ENCODE data around the gene TMPRSS11F. TPM values are rescaled to one million over a fixed set of nuclear protein-coding genes. Genes with fewer than 3 reads are reported as not detected.
A peak's percentile ranks its signal among the peaks of the same experiment; 100 is the strongest.

TMPRSS11F gene
- total RNA-seq, 1 donor from 2014 or later = 0.27 TPM

DNA sequence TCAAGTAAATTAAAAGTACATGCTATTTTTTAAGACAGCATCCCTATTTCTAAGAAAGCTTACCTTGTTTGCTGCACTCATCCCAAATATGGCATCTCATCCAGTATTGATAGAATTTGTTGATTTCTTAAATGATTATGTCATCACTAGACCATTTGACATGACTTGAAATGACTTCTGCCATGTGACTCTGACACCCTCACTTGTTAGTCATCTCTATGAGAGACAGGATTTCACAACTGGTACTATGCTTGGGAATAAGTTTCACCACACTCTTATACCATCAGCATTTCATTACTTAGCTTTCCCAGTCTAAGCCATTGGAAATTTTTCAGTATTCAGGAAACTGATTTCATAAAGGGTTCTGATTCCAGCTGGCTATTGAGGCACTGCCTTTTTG, 55.3 kb downstream of the TMPRSS11F start:
- Histone ChIP-seq H3K4me2 (ENCODE audit: low read length) (no peak overlapping the region), H4K20me1 (ENCODE audit: insufficient read depth, low read length) (no peaks in the 10 kb centered on the region), H3K79me2 (ENCODE audit: insufficient read depth, low read length) (no peaks in the 10 kb centered on the region), H3K9me3 (ENCODE audit: insufficient read depth, low read depth, low read length) (no peaks in the 10 kb centered on the region), H3K4me3 (ENCODE audit: insufficient read depth, low read depth, low read length) (no peak overlapping the region), H3K27me3 (ENCODE audit: insufficient read depth, low read length) (no peaks in the 10 kb centered on the region), H2AFZ (ENCODE audit: low read depth, low read length) (no peak overlapping the region), H3K36me3 (ENCODE audit: insufficient read depth, low read length) (no peaks in the 10 kb centered on the region), H3K9ac (ENCODE audit: low read length) (no peak overlapping the region), H3K27ac (ENCODE audit: low read depth, low read length) (no peak overlapping the region), H3K4me1 (ENCODE audit: insufficient read depth, low read length) (no peaks in the 10 kb centered on the region)
- DNase-seq (ENCODE audit: low read depth) = peak; percentile 1
- no peak for FAIRE-seq
- no peak overlapping the region for H3K4me3 Mint-ChIP-seq (ENCODE audit: unreplicated experiment)
- H3K27ac Mint-ChIP-seq (ENCODE audit: unreplicated experiment) = no peak overlapping the region
- H3K27me3 Mint-ChIP-seq (ENCODE audit: low read depth, unreplicated experiment) = no peaks in the 10 kb centered on the region
- no peaks in the 10 kb centered on the region for H3K36me3 Mint-ChIP-seq (ENCODE audit: low read depth, unreplicated experiment)
- TF ChIP-seq CTCF (IDR thresholded peaks at IDR 0.05; ENCODE audit: insufficient read depth, low read depth, low read length) (no peak), EZH2 (IDR thresholded peaks at IDR 0.05; ENCODE audit: insufficient read depth, low read length) (no peak)
- H3K9me3 Mint-ChIP-seq (ENCODE audit: unreplicated experiment) = no peaks in the 10 kb centered on the region
- H3K4me1 Mint-ChIP-seq (ENCODE audit: low read depth, unreplicated experiment) = peaks cover 6% of the 10 kb centered on the region

- no peak overlapping the region for H3K27ac ChIP-seq (ENCODE audit: low read depth, low read length)
- Mint-ChIP-seq H3K27ac (ENCODE audit: unreplicated experiment) (peak overlapping the region; percentile 21), H3K36me3 (ENCODE audit: low read depth, unreplicated experiment) (no peaks in the 10 kb centered on the region), H3K9me3 (ENCODE audit: unreplicated experiment) (no peaks in the 10 kb centered on the region), H3K27me3 (ENCODE audit: low read depth, unreplicated experiment) (no peaks in the 10 kb centered on the region), H3K4me1 (ENCODE audit: low read depth, unreplicated experiment) (peaks cover 4% of the 10 kb centered on the region), H3K4me3 (ENCODE audit: unreplicated experiment) (no peak overlapping the region)
- no peaks in the 10 kb centered on the region for H3K27me3 ChIP-seq (ENCODE audit: insufficient read depth, low read length)
- H3K9me3 ChIP-seq (ENCODE audit: insufficient read depth, low read depth, low read length) = no peaks in the 10 kb centered on the region
- FAIRE-seq (no peak), DNase-seq (ENCODE audit: low read depth) (no peak)
- H3K4me1 ChIP-seq (ENCODE audit: insufficient read depth, low read length) = no peaks in the 10 kb centered on the region
- no peaks in the 10 kb centered on the region for H4K20me1 ChIP-seq (ENCODE audit: insufficient read depth, low read length)
- H3K4me3 ChIP-seq (ENCODE audit: insufficient read depth, low read depth, low read length) = no peak overlapping the region
- no peak overlapping the region for H3K4me2 ChIP-seq (ENCODE audit: low read length)
- H2AFZ ChIP-seq (ENCODE audit: low read depth, low read length) = no peak overlapping the region
- TF ChIP-seq EZH2 (IDR thresholded peaks at IDR 0.05; ENCODE audit: insufficient read depth, low read length) (no peak), CTCF (IDR thresholded peaks at IDR 0.05; ENCODE audit: insufficient read depth, low read depth, low read length) (no peak)
- H3K36me3 ChIP-seq (ENCODE audit: insufficient read depth, low read length) = no peaks in the 10 kb centered on the region
- no peaks in the 10 kb centered on the region for H3K79me2 ChIP-seq (ENCODE audit: insufficient read depth, low read length)
- no peak overlapping the region for H3K9ac ChIP-seq (ENCODE audit: low read length)
Measured at GRCh38 chr4:68070302-68070701, 59.4 kb downstream of the TMPRSS11F start.

GRCh38 chr4:68062501-68062900, 67.2 kb downstream of the TMPRSS11F start:
- H3K27me3 ChIP-seq (ENCODE audit: insufficient read depth, low read length) = no peaks in the 10 kb centered on the region
- FAIRE-seq = no peak
- no peak overlapping the region for H3K27ac Mint-ChIP-seq (ENCODE audit: unreplicated experiment)

More at GRCh38 chr4:68062501-68062900, 67.2 kb downstream of the TMPRSS11F start:
- Mint-ChIP-seq H3K9me3 (ENCODE audit: unreplicated experiment) (no peaks in the 10 kb centered on the region), H3K36me3 (ENCODE audit: low read depth, unreplicated experiment) (no peaks in the 10 kb centered on the region), H3K4me1 (ENCODE audit: low read depth, unreplicated experiment) (no peaks in the 10 kb centered on the region), H3K4me3 (ENCODE audit: unreplicated experiment) (no peak overlapping the region), H3K27me3 (ENCODE audit: low read depth, unreplicated experiment) (no peaks in the 10 kb centered on the region)
- no peaks in the 10 kb centered on the region for H3K79me2 ChIP-seq (ENCODE audit: insufficient read depth, low read length)
- H3K9me3 ChIP-seq (ENCODE audit: insufficient read depth, low read depth, low read length) = no peaks in the 10 kb centered on the region
- no peak overlapping the region for H3K27ac ChIP-seq (ENCODE audit: low read depth, low read length)
- no peaks in the 10 kb centered on the region for H3K36me3 ChIP-seq (ENCODE audit: insufficient read depth, low read length)
- TF ChIP-seq CTCF (IDR thresholded peaks at IDR 0.05; ENCODE audit: insufficient read depth, low read depth, low read length) = no peak
- no peak for TF ChIP-seq EZH2 (IDR thresholded peaks at IDR 0.05; ENCODE audit: insufficient read depth, low read length)
- no peaks in the 10 kb centered on the region for H3K4me1 ChIP-seq (ENCODE audit: insufficient read depth, low read length)
- H3K4me2 ChIP-seq (ENCODE audit: low read length) = no peak overlapping the region
- H3K9ac ChIP-seq (ENCODE audit: low read length) = no peak overlapping the region
- H4K20me1 ChIP-seq (ENCODE audit: insufficient read depth, low read length) = no peaks in the 10 kb centered on the region
- no peak overlapping the region for H2AFZ ChIP-seq (ENCODE audit: low read depth, low read length)
- H3K4me3 ChIP-seq (ENCODE audit: insufficient read depth, low read depth, low read length) = no peak overlapping the region
- DNase-seq (ENCODE audit: low read depth) = no peak
